HG02623 (cell line): ENCODE measurements around the gene TRPM3.
"Not testable (repeated sequence)": the region's sequence is repeated elsewhere in the genome, so short reads cannot be mapped to it uniquely, and the experiment has no call there.

Source experiments
- ATAC-seq: cut with Tn5 transposase; IDR thresholded peaks from one replicate; pipeline ENCODE4 v1.9.1; 2021; ENCODE audit warnings: moderate library complexity; ENCODE audit not compliant: unreplicated experiment

Gene TRPM3

DNA sequence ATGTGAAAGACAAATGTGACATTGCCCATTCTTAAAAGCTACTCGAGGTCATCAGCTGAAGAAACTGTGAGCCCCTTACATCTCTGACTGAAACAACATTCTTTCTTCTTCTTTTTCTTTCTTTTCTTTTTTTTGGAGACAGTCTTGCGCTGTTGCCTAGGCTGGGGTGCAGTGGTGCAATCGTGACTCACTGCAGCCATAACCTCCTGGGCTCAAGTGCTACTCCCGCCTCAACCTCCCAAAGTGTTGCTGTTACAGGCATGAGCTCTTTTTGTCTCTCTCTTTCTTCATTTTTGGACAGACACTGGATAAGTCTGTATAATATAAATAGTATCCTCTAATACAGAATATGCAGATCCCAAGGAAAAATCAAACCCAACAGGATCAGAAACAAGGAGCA lies 443.3 kb downstream of the TRPM3 start:
- no peak for ATAC-seq

DNA sequence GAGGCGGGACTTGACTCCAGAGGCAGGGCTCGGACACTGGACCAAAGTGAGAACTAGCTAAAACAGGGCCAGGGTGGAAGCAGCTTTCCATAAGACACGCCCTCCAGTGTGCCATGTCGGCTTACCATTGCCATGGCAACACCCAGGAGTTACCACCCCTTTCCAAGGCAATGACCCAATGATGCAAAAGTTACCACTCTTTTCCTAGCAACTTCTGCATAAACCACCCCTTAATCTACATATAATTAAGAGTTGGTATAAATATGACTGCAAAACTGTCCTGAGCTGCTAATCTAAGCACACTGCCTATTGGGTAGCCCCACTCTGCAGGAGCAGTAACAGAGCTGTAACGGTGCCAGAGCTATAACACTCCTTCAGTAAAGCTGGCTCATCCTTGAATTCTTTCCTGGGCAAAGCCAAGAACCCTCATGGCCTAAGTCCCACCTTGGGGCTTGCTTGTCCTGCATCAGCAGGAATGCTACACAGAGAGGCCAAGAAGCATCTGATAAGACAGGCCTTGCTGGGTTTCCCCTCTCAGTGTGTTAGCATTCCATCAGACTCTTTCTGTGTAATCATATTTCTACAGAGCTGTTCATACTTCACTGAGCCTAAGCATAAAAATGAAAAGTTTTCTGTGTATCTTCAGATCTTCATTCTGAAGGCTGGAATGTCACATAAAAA lies 444.2 kb downstream of the TRPM3 start:
- ATAC-seq, result no peak

DNA sequence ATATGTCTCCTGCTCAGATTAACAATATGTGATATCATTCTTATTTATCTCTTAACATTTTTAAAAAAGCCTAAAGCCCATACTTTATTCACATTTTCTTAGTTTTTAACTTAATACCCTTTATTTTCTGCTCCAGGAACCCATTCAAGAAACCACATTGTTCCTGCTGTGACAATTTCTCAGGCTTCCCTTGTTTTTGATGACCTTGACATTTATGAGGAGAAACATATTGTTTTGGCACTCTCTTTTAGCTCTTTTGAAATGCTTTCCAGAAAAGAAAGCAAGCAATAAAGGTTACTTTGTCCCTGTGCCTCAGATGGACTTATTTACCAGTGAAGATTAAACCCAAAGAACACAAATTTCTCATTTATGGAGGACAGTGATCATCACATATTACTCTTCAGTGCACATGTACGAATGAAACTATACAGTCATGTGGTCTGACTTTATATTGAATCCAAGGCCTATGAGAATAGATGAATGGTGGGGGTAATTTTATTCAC lies 445.5 kb downstream of the TRPM3 start:
- ATAC-seq, result no peak

DNA sequence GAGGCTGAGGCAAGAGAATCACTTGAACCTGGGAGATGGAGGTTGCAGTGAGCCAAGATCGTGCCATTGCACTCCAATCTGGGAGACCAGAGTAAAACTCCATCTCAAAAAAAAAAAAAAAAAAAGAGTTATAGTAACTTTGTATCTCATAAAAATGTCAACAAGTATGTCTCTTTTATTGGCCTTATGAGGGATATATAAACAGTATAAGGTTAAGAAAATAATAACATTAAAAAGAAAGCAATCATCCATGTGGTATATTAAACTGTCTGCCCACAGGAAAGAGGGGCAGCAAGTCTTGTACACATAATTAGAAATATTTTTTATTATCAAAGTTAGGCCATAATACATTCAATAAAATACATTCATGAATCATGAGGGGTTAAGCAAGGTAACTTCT lies 447.6 kb downstream of the TRPM3 start:
- ATAC-seq, result no peak

DNA sequence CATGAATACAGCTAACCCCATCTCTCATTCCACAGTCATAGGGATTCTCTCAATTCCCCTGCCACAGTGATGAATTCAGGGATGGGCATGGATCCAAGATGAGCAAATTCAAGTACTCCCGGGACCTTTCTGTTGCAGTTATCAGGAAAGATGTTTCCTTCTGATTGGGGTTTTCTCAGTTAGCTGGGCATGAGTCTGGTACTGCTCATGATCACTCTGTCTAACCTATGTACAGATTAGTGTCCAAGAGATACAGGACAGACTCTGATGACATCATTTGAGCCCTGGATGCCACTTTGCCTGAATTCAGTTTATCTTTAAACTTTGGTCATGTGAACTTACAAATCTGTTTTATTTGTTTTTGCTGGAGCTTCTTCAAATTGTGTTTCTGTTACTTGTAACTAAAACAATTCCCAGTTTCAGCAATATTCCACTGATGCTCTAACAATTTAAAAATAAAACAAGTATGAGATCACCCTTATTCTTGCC lies 449.2 kb downstream of the TRPM3 start:
- ATAC-seq, result no peak

DNA sequence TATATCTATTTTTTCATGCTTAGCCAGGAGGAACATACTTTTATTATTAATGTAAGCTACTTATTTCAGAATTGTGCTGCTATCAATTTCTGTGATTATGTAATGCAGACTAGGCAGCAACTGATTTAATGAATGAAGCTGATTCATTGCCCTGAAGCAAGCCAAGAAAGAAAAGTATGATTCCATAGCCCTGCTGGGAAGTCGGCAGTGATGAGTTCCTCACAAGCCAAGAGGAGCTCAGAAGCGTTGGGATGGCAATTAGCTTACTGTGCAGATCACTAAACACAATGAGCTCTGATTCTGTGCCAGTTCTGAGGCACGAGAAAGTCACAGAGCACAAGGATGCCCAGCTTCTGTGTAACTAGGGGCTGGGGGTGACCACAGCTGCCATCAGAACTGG lies 452.7 kb downstream of the TRPM3 start:
- ATAC-seq, result no peak

- ATAC-seq, result no peak
Observed at GRCh38 chr9:70658765-70659164, 462.7 kb downstream of the TRPM3 start.

DNA sequence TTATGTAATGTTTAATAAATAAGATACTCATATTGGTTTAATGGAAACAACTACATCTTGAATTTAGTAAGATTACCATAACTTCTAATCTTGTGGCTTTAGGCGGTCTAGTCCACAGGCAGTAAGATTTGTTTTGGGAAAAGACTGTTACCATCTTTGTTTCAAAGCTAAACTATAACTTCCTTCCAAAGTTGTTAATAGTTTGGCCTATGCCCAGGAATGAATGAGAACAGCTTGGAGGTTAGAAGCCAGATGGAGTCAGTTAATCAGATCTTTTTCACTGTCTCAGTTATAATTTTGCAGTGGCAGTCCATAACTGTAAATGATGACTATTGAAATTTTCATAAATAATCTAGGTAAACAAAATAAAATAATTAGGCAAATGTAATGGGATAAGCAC lies 465.1 kb downstream of the TRPM3 start:
- ATAC-seq, result no peak

GRCh38 chr9:70654144-70654543 lies 467.3 kb downstream of the TRPM3 start:
- ATAC-seq, result no peak

DNA sequence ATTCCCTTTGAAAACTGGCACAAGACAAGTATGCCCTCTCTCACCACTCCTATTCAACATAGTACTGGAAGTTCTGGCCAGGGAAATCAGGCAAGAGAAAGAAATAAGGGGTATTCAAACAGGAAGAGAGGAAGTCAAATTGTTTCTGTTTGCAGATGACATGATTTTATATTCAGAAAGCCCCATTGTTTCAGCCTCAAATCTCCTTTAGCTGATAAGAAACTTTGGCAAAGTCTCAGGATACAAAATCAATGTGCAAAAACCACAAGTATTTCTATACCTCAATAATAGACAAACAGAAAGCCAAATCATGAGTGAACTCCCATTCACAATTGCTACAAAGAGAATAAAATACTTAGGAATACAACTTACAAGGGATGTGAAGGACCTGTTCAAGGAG lies 476.8 kb downstream of the TRPM3 start:
- not testable (repeated sequence) for ATAC-seq

- ATAC-seq, result no peak
Observed at GRCh38 chr9:70642341-70642740, 479.1 kb downstream of the TRPM3 start.

DNA sequence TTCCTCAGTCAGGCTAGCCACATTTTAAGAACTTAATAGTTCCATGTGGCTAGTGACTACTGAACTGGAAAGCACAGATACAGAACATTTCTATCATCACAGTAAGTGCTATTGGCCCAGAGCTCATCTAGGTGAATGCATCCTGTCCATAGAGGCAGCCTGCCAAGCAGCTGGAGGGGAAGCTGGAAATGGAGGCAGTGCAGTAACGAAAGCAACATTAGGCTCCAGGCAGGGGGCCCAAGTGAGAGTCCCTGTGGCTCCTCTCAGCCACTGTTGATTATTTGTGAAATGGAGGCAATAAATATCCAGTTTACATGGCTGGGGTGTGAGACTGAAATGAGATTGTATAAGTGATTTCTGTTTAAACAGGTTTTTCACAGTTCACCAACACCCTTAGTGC lies 479.8 kb downstream of the TRPM3 start:
- ATAC-seq, result no peak

DNA sequence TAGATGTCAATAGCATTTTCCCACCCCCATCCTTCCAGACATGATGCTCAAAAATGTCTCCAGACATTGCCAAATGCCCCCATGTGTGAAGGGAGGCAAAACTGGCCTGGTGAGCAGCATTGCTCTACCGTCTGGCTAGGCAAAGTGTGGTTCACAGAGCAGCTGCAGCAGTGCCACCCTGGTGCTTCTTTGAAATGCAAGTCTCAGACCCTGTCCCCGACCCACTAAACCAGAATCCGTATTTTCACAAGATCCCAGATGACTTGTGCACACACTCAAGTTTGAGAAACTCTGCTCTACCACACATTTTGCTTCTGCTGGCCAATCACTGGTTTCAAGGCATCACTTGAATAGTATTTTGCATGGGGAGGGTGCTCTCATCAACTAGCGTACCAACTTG lies 480.4 kb downstream of the TRPM3 start:
- no peak for ATAC-seq

DNA sequence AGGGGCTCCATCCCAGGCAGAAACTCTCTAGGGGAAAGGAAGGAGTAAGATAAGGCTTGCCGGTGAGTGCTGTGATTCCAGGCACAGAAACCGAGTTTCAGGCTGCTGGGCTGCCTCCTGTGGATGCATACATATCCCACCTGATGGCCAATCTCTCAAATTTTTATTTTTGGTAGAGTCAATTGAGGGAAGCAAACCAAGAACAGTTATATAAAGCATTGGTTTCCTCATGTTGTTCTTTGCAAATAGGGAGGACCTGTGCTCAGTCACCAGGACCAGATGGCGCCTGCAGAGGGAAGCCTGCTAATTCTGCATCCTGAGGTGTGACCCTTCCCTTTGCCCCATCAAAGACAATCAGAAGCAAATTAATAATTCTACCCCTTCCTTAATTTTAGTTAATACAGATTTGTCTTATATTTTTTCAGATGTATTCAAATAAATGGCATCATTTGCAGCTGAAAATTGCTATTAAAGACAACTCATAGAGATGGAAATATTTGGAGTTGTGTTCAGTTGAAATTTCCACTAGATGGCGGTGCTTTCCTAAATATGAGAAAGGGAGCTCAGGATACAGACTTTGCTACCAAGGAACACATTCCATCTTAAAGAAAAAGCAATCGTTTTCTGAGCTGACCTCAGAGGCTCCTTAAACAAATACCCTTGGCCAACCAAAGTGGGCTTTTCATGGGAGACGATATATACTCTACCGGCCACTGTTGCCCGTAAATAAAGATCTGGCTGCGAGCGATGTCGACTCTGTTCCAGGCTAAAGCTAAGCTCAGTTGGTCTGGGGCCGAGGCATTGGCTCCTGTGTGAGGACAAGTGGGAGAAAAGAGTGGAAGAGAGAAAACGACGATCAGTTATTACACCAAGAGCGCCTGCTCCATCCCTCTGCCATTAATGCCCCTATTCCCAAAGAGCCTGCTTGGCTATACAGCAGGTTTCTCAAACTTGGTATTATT lies 481.3 kb downstream of the TRPM3 start:
- no peak for ATAC-seq

DNA sequence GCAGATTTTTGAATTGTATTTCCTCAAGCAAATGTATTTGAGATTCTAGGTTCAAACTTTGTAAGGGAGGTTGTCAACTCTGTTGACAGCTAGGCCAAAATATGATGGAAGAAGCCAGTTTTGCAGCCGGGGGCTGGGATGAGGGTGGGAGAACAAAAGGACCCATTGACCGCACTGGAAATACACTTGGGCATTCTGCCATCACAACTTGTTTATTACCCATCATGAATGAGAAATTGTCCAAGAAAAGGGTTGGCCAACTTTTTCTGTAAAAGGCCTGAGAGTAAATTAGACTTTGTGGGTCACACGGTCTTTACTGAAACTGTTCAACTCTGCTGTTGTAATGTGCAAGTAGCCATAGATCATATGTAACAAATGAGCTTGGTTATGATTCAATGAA lies 485.6 kb downstream of the TRPM3 start:
- no peak for ATAC-seq

DNA sequence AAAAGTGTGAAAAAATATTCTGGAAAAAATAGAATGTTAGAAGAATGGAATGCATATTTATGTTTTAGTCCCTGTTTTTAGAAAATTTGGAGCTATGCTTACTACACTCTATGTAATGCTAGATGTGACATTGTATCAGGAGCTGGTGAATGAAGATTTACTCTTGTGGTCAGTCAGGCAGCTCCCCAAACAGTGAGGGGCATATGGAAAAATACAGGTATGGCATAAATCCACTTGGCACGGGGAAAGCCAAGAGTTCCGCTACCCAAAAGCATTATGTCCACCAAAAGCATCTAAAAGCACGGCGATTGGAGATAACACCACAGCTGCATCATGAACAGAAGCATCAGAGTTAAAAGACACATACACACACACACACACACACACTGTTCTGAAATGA lies 486.7 kb downstream of the TRPM3 start:
- ATAC-seq, result no peak

GRCh38 chr9:70630971-70631370 lies 490.4 kb downstream of the TRPM3 start:
- no peak for ATAC-seq

DNA sequence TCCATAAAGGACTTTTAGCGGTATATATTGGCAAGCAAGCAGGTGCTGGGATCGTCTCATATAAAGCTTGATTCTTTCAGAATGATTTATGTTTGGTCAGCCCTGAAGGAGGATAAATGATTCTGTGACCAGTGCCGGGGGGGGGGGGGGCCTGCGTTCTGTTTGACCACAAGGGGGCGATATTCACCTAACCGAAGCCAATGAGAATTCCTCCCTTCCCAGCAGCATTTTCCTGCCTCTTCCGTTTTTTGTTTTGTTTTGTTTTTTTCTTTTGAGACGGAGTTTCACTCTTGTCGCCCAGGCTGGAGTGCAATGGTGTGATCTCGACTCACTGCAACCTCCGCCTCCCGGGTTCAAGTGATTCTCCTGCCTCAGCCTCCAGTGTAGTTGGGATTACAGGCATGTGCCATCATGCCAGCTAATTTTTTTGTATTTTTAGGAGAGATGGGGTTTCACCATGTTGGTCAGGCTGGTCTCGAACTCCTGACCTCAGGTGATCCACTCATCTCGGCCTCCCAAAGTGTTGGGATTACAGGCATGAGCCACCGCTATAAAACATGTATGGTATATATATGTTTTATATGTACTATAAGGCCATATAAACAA lies 492.2 kb downstream of the TRPM3 start:
- not testable (repeated sequence) for ATAC-seq

DNA sequence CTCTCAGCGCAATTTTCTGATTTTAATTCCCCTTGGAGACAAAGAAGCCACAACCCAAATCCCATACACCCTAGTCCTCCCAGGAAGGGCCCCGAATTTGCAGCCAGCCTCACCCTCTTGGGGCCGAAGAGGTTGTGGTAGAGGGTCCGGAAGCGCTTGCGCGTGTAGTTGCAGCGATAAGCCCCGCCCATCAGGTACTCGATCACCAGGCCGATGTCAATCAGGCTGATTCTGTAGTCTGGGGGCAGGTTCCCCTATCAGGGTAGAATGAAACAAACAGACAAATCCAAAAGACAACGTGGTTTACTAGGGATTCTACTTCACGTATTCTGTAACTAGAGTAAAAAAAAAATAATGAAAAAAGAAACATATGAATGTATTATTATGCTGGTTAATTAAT lies 496.3 kb downstream of the TRPM3 start:
- ATAC-seq, result no peak

GRCh38 chr9:70618784-70619183 lies 502.6 kb downstream of the TRPM3 start:
- ATAC-seq, result no peak

- ATAC-seq, result no peak
Observed at GRCh38 chr9:70617033-70617828, 504.2 kb downstream of the TRPM3 start.
